ENCODE measurements around the gene PSMA7. TPM values are rescaled to one million over a fixed set of nuclear protein-coding genes. Genes with fewer than 3 reads are reported as not detected.

The PSMA7 gene
- total RNA-seq, 4 donors from 2014 or later, result 154 to 241 (median 234) TPM

GRCh38 chr20:62087632-62088031 is 55.6 kb downstream of the PSMA7 start:
- intact Hi-C loops (cut with DNase I; ENCODE audit: low total_unique reads) (no loop called here), in situ Hi-C loops (cut with MboI; ENCODE audit: low pct_ligation_motif_present in 1 of 4, low pct_unique_long_range_greater_than_20kb in 1 of 4, low sequenced_read_pairs in 3 of 4) (no loop called here)
- Histone ChIP-seq H3K36me3 (no peaks in the 10 kb centered on the region), H3K27me3 (peaks cover 12% of the 10 kb centered on the region), H3K4me3 (no peak overlapping the region), H3K27ac (no peak overlapping the region), H3K9me3 (no peaks in the 10 kb centered on the region), H3K4me1 (no peaks in the 10 kb centered on the region)
- TF ChIP-seq POLR2A (IDR thresholded peaks at IDR 0.05) (no peak), EP300 (IDR thresholded peaks at IDR 0.05; ENCODE audit: low read depth) (no peak), CTCF (IDR thresholded peaks at IDR 0.05) (no peak), POLR2AphosphoS5 (IDR thresholded peaks at IDR 0.05) (no peak)
- DNase-seq, result no peak
- 90% methylated on average over 17 of the region's 17 CpGs; no CpG with 5 or more reads in 1 of the 2 donors for WGBS, 2 donors (ENCODE audit: low coverage in 1 of 2)

- Histone ChIP-seq H3K4me3 (no peak overlapping the region), H3K9me3 (no peaks in the 10 kb centered on the region), H3K27me3 (peaks cover 12% of the 10 kb centered on the region), H3K27ac (no peak overlapping the region), H3K36me3 (no peaks in the 10 kb centered on the region), H3K4me1 (no peaks in the 10 kb centered on the region)
- no peak for TF ChIP-seq EP300 (IDR thresholded peaks at IDR 0.05; ENCODE audit: low read depth)
- TF ChIP-seq POLR2A (IDR thresholded peaks at IDR 0.05), result no peak
- TF ChIP-seq POLR2AphosphoS5 (IDR thresholded peaks at IDR 0.05), result no peak
- TF ChIP-seq CTCF (IDR thresholded peaks at IDR 0.05), result no peak
- intact Hi-C loops (cut with DNase I; ENCODE audit: low total_unique reads), result no loop called here
- 49% methylated on average over 11 of the region's 11 CpGs; no CpG with 5 or more reads in 1 of the 2 donors for WGBS, 2 donors (ENCODE audit: low coverage in 1 of 2)
- DNase-seq, result no peak
- in situ Hi-C loops (cut with MboI; ENCODE audit: low pct_ligation_motif_present in 1 of 4, low pct_unique_long_range_greater_than_20kb in 1 of 4, low sequenced_read_pairs in 3 of 4), result no loop called here
Measured at GRCh38 chr20:62087227-62087626, 56.0 kb downstream of the PSMA7 start.

Other genes starting within 250 kb of the PSMA7 start
- gene TAF4, start 77.5 kb downstream of the PSMA7 start, total RNA-seq, result 10 to 100 TPM; 18.9 to 39.5 (median 24.3) TPM
- gene LSM14B, start 20.9 kb downstream of the PSMA7 start, total RNA-seq, result 10 to 100 TPM; 22.1 to 45.3 (median 35.6) TPM
- 10 to 100 TPM; 14.7 to 23.2 (median 22.1) TPM for gene SS18L1, start 375 bp upstream of the PSMA7 start, total RNA-seq
- gene MTG2, start 39.6 kb upstream of the PSMA7 start, total RNA-seq, result 10 to 100 TPM in 3 of 4 donors, 1 to 10 TPM in 1; 9.8 to 58.0 (median 23.1) TPM
- not detected for gene HRH3, start 76.9 kb upstream of the PSMA7 start, total RNA-seq
- 100 to 1,000 TPM in 1 of 4 donors, 10 to 100 TPM in 3; 36.2 to 101 (median 73.3) TPM for gene OSBPL2, start 95.1 kb upstream of the PSMA7 start, total RNA-seq
- gene ADRM1, start 159.6 kb upstream of the PSMA7 start, total RNA-seq, result 100 to 1,000 TPM in 3 of 4 donors, 10 to 100 TPM in 1; 41.8 to 126 (median 109) TPM
- 100 to 1,000 TPM in 2 of 4 donors, 10 to 100 TPM in 2; 33.2 to 269 (median 91.3) TPM for gene LAMA5, start 223.9 kb upstream of the PSMA7 start, total RNA-seq
- 1,000 to 10,000 TPM in 3 of 4 donors, 100 to 1,000 TPM in 1; 585 to 2,728 (median 1,375) TPM for gene RPS21, start 243.7 kb upstream of the PSMA7 start, total RNA-seq

Data from transverse colon (tissue), 4 donors.